Activated T-helper 17 cell treated with anti-CD3 and anti-CD28 coated beads, Interleukin-2, amount 50 U/mL, for 72 hours (primary cell): ENCODE results near the gene CD300LD. TPM values are rescaled to one million over a fixed set of nuclear protein-coding genes. Genes with fewer than 3 reads are reported as not detected.
A peak's percentile ranks its signal among the peaks of the same experiment; 100 is the strongest.

Experiments
- ATAC-seq: fragments of 150-1000 bp; cut with Tn5 transposase; replicated peaks from 2 replicates; pipeline ENCODE4 v1.10.0; 2021; ENCODE audit warnings: mild to moderate bottlenecking, moderate library complexity
- H3K27ac Mint-ChIP-seq: one replicate; pipeline ENCODE4 v1.8.0; 2022; ENCODE audit warnings: mixed read lengths
- H3K27me3 Mint-ChIP-seq: one replicate; pipeline ENCODE4 v1.8.0; 2022; ENCODE audit warnings: mixed read lengths
- H3K36me3 Mint-ChIP-seq: one replicate; pipeline ENCODE4 v1.8.0; 2022; ENCODE audit warnings: low read depth, mild to moderate bottlenecking, mixed read lengths
- H3K4me1 Mint-ChIP-seq: one replicate; pipeline ENCODE4 v1.8.0; 2022; ENCODE audit warnings: mixed read lengths
- H3K4me3 Mint-ChIP-seq: one replicate; pipeline ENCODE4 v1.8.0; 2022; ENCODE audit warnings: mild to moderate bottlenecking, mixed read lengths
- H3K9me3 Mint-ChIP-seq: one replicate; pipeline ENCODE4 v1.8.0; 2022; ENCODE audit warnings: mixed read lengths
- total RNA-seq, 2 donors: library from RNA; stranded (reverse); gene quantifications; one replicate each; pipeline ENCODE4 v1.2.3, GENCODE V29; 2022

CD300LD gene
- total RNA-seq, 2 donors from 2014 or later, result not detected

GRCh38 chr17:74550602-74551001 is 41.5 kb downstream of the CD300LD start:
- no peak for ATAC-seq
- no peaks in the 10 kb centered on the region for H3K9me3 Mint-ChIP-seq
- peaks cover 5% of the 10 kb centered on the region for H3K4me1 Mint-ChIP-seq
- no peak overlapping the region for H3K27ac Mint-ChIP-seq
- H3K36me3 Mint-ChIP-seq, result no peaks in the 10 kb centered on the region
- H3K27me3 Mint-ChIP-seq, result peaks cover 11% of the 10 kb centered on the region
- H3K4me3 Mint-ChIP-seq, result no peak overlapping the region

GRCh38 chr17:74549343-74549742 is 42.7 kb downstream of the CD300LD start:
- Mint-ChIP-seq H3K36me3 (no peaks in the 10 kb centered on the region), H3K4me1 (peaks cover 5% of the 10 kb centered on the region), H3K27me3 (peaks cover 11% of the 10 kb centered on the region), H3K4me3 (no peak overlapping the region), H3K9me3 (no peaks in the 10 kb centered on the region), H3K27ac (no peak overlapping the region)
- no peak for ATAC-seq

- Mint-ChIP-seq H3K4me3 (peak overlapping the region; percentile 4), H3K36me3 (no peaks in the 10 kb centered on the region), H3K27me3 (peaks cover 11% of the 10 kb centered on the region), H3K27ac (peak overlapping the region; percentile 75), H3K4me1 (peaks cover 5% of the 10 kb centered on the region), H3K9me3 (no peaks in the 10 kb centered on the region)
- peak; percentile 76 for ATAC-seq
Observed at GRCh38 chr17:74547736-74548135, 44.3 kb downstream of the CD300LD start.

GRCh38 chr17:74547264-74547663 is 44.8 kb downstream of the CD300LD start:
- no peaks in the 10 kb centered on the region for H3K36me3 Mint-ChIP-seq
- peak overlapping the region; percentile 75 for H3K27ac Mint-ChIP-seq
- H3K4me1 Mint-ChIP-seq, result peaks cover 5% of the 10 kb centered on the region
- H3K4me3 Mint-ChIP-seq, result peak overlapping the region; percentile 4
- peaks cover 11% of the 10 kb centered on the region for H3K27me3 Mint-ChIP-seq
- H3K9me3 Mint-ChIP-seq, result no peaks in the 10 kb centered on the region
- no peak for ATAC-seq

DNA sequence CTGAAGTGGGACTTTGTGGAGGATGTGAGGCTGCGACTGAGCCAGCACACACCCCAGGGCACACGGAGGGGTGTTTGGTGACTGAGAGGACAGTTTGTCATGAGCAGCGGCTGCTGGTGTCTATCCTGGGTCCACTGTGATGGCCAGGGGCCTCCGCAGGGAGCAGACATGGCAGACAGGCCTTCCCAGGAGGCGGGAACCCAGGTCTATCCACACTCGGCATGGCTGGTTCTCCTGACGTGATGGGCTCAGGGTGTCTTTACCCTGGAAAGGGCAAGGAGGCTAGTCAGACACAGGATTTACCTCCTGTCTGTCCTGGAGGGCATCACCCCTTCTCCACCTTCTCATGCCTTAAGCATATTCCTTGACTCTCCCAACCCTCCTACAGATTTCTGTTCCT is 45.5 kb downstream of the CD300LD start:
- no peaks in the 10 kb centered on the region for H3K36me3 Mint-ChIP-seq
- H3K9me3 Mint-ChIP-seq, result no peaks in the 10 kb centered on the region
- peaks cover 11% of the 10 kb centered on the region for H3K27me3 Mint-ChIP-seq
- peaks cover 5% of the 10 kb centered on the region for H3K4me1 Mint-ChIP-seq
- H3K4me3 Mint-ChIP-seq, result no peak overlapping the region
- peak overlapping the region; percentile 48 for H3K27ac Mint-ChIP-seq
- ATAC-seq, result no peak

- Mint-ChIP-seq H3K4me1 (peaks cover 5% of the 10 kb centered on the region), H3K4me3 (no peak within 1 kb of the TSS), H3K36me3 (no peaks in the 10 kb centered on the region), H3K9me3 (no peaks in the 10 kb centered on the region), H3K27me3 (peaks cover 8% of the 10 kb centered on the region), H3K27ac (peak within 1 kb of the TSS; percentile 48)
- ATAC-seq, result peak; percentile 36
Observed at GRCh38 chr17:74545843-74546230, 46.2 kb downstream of the CD300LD start, which contains the start of gene CD300C. Gene CD300C (minus strand): TSS chr17:74546115. CDS start chr17:74545782, 333 bp downstream.

DNA sequence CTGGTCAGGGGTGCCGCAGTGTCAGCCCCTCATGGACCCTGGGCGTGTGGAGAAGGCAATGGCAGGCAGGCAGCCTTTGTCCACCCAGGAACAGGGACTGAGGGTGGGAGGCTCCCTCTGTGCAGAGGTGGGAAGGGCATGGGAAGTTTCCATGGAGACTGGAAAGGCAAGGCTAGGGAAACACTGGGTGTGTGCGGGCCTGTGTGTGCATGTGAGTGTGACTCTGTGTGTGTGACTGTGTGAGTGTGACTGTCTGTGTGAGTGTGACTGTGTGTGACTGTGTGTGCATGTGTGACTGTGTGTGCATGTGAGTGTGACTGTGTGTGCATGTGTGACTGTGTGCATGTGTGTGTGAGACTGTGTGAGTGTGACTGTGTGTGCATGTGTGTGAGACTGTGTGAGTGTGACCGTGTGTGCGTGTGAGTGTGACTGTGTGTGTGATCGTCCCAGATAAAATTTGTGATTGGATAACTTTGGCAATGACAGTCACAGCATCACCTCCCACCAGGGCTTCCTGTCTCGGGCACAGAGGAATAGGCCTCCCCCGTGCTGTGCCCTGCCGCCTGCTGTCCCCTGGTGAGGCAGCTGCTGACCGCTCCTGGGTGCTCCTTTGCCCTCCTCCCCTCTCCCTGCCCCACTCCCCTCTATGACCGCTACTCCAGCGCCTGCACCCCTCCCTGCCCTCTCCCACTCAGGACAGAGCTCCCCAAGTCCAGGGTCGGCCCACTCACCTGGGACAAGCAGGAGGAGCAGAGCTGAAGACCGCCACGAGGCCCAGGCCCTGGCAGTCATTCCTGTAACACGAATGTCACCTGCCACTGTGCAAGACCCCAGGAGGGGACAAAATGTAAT is 46.9 kb downstream of the CD300LD start:
- no peak for ATAC-seq
- Mint-ChIP-seq H3K27me3 (peaks cover 10% of the 10 kb centered on the region), H3K36me3 (no peaks in the 10 kb centered on the region), H3K9me3 (no peaks in the 10 kb centered on the region), H3K4me3 (no peak overlapping the region), H3K27ac (no peak overlapping the region), H3K4me1 (peaks cover 5% of the 10 kb centered on the region)

DNA sequence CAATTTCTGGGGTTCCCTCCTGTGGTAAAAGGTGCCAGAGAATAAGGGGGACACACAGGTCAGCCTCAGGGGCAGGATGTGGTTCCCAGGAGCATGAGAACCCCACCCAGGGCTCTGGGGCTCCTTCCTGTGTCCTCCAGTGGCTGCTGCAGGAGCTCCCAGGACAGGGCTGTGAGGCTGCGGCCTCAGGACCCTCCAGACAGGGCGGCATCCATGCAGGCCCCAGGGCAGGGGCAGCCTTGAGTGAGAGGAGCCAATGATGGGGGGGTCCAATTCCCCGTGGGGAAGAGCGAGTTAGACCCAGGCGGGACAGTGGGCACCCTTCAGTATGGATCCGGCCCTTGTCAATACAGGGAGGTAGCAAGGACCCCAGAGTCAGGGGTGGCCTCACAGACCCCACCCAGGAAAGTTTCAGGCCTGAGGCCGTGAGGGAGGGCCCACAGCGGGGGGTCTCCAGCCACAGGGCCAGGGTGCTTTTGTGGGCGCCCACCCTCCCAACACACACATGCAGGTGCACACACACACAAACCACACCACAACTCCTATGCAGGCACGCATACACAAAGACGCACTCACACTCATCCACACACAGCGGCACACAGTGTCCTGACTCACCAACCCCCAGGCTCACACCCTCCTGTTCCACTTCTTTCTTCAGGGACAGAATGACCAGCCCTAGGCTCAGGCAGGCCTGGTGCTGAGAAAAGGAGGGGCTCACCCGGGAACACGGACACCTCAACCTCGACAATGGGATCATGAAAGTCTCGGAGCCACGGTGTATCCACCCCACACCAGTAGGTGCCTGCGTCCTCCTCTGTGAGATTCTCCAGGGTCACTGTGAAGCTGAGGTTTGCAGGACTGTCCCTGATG is 48.0 kb downstream of the CD300LD start:
- no peaks in the 10 kb centered on the region for H3K36me3 Mint-ChIP-seq
- H3K27me3 Mint-ChIP-seq, result peaks cover 9% of the 10 kb centered on the region
- H3K4me1 Mint-ChIP-seq, result peaks cover 5% of the 10 kb centered on the region
- no peak overlapping the region for H3K27ac Mint-ChIP-seq
- no peaks in the 10 kb centered on the region for H3K9me3 Mint-ChIP-seq
- ATAC-seq, result no peak
- no peak overlapping the region for H3K4me3 Mint-ChIP-seq

GRCh38 chr17:74543406-74543805 is 48.7 kb downstream of the CD300LD start:
- Mint-ChIP-seq H3K4me3 (no peak overlapping the region), H3K36me3 (no peaks in the 10 kb centered on the region), H3K9me3 (no peaks in the 10 kb centered on the region), H3K27me3 (peaks cover 5% of the 10 kb centered on the region), H3K27ac (no peak overlapping the region), H3K4me1 (peaks cover 5% of the 10 kb centered on the region)
- no peak for ATAC-seq

DNA sequence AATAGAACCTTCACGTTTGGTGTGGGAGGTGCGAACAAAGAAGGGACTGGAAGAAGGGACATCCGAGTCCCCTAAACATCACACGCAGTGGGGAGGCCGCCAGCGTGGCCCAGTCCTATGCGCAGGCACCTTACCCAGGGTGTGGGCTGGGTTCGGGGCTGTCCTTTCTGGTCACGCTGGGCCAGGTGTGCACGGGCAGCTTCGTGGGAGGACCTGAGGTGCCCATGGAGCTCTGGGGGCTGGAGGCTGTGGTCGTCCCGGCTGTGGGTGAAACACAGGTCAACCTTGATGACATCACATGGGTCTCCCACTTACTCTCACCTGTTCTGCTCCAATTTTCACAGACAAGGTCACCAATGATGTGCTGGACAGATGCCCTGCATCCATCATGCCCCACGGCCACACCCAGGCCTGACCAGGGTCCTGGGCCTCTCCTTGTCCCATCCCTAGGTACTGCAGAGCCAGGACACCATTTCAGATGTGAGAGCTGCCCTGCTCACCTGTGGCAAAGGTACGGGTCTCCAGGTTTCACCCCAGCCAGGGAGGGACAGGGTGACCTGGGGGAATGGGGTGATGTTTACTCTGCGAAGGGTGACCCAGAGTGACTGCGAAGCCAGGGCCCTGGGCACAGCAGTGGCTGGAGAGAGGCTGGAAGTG is 49.2 kb downstream of the CD300LD start:
- no peak overlapping the region for H3K4me3 Mint-ChIP-seq
- H3K9me3 Mint-ChIP-seq, result no peaks in the 10 kb centered on the region
- no peak for ATAC-seq
- no peak overlapping the region for H3K27ac Mint-ChIP-seq
- H3K36me3 Mint-ChIP-seq, result no peaks in the 10 kb centered on the region
- peaks cover 5% of the 10 kb centered on the region for H3K4me1 Mint-ChIP-seq
- H3K27me3 Mint-ChIP-seq, result peaks cover 5% of the 10 kb centered on the region

DNA sequence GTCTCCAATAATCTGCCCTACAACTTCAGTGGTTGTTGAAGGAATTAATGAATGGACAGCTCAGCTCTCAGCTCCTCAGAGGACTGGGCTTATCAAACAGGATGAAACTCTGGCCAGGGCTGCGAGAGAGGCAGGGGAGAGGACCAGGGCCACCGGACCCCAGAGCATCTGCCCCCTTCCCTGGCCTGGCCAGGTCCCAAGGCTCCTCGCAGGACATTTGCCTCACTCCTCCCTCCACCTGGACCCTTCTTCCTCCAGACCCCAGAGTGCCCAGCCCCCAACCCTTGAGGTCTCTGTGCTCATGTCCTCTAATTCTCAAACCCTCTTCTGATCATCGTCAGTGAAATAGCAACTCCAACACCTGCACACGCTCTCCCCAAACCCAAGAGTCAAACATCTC is 49.9 kb downstream of the CD300LD start:
- Mint-ChIP-seq H3K27me3 (peaks cover 5% of the 10 kb centered on the region), H3K36me3 (no peaks in the 10 kb centered on the region), H3K4me3 (no peak overlapping the region), H3K4me1 (no peaks in the 10 kb centered on the region), H3K27ac (no peak overlapping the region), H3K9me3 (no peaks in the 10 kb centered on the region)
- no peak for ATAC-seq

DNA sequence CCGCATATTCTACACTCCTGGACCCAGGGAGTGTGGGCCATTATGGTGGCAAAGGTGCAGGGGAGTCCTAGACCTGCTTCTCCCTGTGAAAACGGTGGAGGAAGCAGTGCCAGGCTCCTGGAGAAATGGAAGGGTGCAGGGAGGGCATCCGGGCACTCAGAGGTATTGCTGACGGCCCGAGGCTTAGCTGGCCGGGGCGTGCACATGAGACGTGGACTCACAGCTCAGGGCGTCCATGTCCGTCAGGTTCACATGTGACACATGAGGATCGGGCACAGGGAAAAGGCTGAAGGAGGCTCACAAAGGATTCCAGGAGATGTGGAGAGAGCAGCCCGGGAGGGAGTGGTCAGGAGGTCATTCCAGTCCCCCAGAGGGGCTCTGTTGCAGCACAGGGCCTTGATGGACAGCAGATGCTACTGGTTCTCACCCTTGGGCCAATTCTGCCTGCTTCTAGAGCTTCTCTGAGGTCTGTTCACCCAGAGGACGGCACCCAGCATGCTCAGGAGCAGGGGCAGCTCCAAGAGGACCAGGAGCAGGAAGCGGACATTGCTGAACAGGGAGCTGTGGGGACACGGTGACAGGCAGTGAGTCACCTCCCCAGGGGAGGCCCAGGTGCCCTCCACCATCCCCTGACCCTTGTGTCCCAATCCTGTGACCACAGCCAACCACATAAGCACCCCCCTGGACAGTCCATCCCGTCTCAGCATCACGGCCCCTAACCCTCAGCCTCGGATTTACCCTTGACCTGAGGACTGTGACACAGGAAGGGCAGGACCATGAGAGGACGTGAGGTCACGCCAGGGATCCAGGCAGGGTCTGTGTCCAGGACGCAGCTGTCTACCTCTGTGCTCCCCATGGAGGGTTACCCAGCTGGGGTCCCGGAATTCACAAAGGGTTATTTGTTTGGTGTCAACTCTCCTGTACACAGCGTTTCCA is 50.6 kb downstream of the CD300LD start:
- peaks cover 12% of the 10 kb centered on the region for H3K27me3 Mint-ChIP-seq
- H3K27ac Mint-ChIP-seq, result no peak overlapping the region
- H3K4me1 Mint-ChIP-seq, result no peaks in the 10 kb centered on the region
- H3K4me3 Mint-ChIP-seq, result no peak overlapping the region
- ATAC-seq, result no peak
- H3K36me3 Mint-ChIP-seq, result no peaks in the 10 kb centered on the region
- H3K9me3 Mint-ChIP-seq, result no peaks in the 10 kb centered on the region

- Mint-ChIP-seq H3K4me1 (no peaks in the 10 kb centered on the region), H3K27ac (no peak overlapping the region), H3K9me3 (no peaks in the 10 kb centered on the region), H3K4me3 (no peak overlapping the region), H3K27me3 (peaks cover 17% of the 10 kb centered on the region), H3K36me3 (no peaks in the 10 kb centered on the region)
- no peak for ATAC-seq
Observed at GRCh38 chr17:74539281-74539820, 52.7 kb downstream of the CD300LD start.
